ENCODE results near the gene NCAPD2. TPM values are rescaled to one million over a fixed set of nuclear protein-coding genes. Genes with fewer than 3 reads are reported as not detected.

Gene NCAPD2
- total RNA-seq, 1 donor from 2014 or later = 106 TPM

GRCh38 chr12:6527711-6528110 lies 33.8 kb downstream of the NCAPD2 start:
- no peak overlapping the region for H3K4me3 Mint-ChIP-seq
- no peaks in the 10 kb centered on the region for H3K27me3 Mint-ChIP-seq
- peaks cover 92% of the 10 kb centered on the region for H3K36me3 Mint-ChIP-seq (ENCODE audit: low read depth)
- no peak for DNase-seq
- no peak overlapping the region for H3K27ac Mint-ChIP-seq
- H3K9me3 Mint-ChIP-seq = no peaks in the 10 kb centered on the region
- H3K4me1 Mint-ChIP-seq = peaks cover 18% of the 10 kb centered on the region
- intact Hi-C loops (cut with micrococcal nuclease) = no loop called here

- H3K4me1 Mint-ChIP-seq = peaks cover 21% of the 10 kb centered on the region
- H3K27me3 Mint-ChIP-seq = no peaks in the 10 kb centered on the region
- H3K4me3 Mint-ChIP-seq = no peak overlapping the region
- H3K27ac Mint-ChIP-seq = peak overlapping the region; percentile 51
- intact Hi-C loops (cut with micrococcal nuclease) = no loop called here
- no peak for DNase-seq
- H3K36me3 Mint-ChIP-seq (ENCODE audit: low read depth) = peaks cover 86% of the 10 kb centered on the region
- no peaks in the 10 kb centered on the region for H3K9me3 Mint-ChIP-seq
Observed at GRCh38 chr12:6528539-6529235, 34.8 kb downstream of the NCAPD2 start.

DNA sequence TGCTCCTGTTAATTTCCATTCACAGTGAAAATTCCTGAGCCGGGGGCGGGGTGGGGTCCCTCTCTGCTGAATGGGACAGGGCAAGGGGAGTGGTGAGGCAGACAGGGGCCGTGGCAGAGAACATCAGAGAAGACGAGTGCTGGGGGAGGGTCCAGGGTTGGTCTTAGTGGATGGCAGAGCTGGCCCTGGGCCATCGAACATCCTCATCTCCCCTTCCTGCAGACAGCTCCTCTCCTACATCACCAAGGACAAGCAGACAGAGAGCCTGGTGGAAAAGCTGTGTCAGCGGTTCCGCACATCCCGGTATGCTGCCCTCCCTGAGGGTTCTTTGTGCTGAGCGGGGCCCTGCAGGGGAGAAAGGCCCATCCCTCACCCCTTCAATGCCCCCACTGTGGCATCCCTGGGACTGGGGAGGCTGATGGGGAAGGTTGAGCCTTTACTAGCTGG lies 35.4 kb downstream of the NCAPD2 start:
- H3K27me3 Mint-ChIP-seq = no peaks in the 10 kb centered on the region
- no peak for DNase-seq
- H3K27ac Mint-ChIP-seq = peak overlapping the region; percentile 51
- H3K36me3 Mint-ChIP-seq (ENCODE audit: low read depth) = peaks cover 82% of the 10 kb centered on the region
- H3K4me1 Mint-ChIP-seq = peaks cover 21% of the 10 kb centered on the region
- H3K9me3 Mint-ChIP-seq = no peaks in the 10 kb centered on the region
- intact Hi-C loops (cut with micrococcal nuclease) = no loop called here
- H3K4me3 Mint-ChIP-seq = no peak overlapping the region

GRCh38 chr12:6530576-6531260 lies 36.8 kb downstream of the NCAPD2 start:
- intact Hi-C loops (cut with micrococcal nuclease) = no loop called here
- H3K4me3 Mint-ChIP-seq = peak overlapping the region; percentile 31

DNA sequence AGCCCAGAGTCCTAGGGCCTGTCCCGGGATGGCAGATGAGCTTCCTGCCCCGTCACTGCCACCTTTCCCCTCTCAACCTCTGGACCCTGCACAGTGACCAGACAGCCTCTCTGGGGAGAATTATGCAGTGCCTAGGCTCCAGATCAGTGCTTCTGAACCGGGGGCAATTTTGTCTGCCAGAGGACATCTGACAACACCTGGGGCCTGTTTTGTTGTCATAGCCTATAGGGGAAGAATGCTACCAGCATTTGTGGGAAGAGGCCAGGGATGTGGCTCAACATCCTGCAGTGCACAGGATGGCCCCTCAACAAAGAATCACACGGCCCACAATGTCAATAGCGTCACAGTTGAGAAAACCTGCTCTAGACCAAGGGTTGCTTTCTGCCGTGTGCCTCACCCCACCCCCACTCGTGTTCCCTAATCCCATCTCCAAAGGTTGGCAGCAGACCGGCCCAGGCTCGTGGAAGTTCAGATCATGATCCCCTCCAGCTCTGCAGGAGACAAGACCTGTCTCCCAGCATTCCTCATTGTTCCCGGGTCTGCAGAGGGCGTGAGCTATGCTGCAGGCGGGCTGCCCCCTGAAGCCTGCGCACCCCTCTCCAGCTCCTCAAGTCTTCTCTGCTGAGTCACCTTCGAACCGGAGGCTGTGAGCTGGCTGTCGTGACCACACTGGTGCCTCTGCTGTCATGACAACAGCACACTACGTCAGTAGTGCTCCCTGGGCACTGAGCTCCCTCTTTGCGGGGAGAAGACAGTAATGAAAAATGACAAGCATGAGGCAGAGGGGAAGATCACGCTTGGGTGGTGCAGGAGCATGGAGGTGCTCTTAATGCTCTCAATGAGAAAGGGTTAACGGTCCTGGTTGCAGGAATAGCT lies 38.4 kb downstream of the NCAPD2 start:
- peak; percentile 94 for DNase-seq
- Mint-ChIP-seq H3K27ac (peak overlapping the region; percentile 99), H3K36me3 (ENCODE audit: low read depth) (peaks cover 82% of the 10 kb centered on the region), H3K27me3 (no peaks in the 10 kb centered on the region), H3K4me1 (peaks cover 30% of the 10 kb centered on the region), H3K4me3 (peak overlapping the region; percentile 92), H3K9me3 (no peaks in the 10 kb centered on the region)
- intact Hi-C loops (cut with micrococcal nuclease) = loop anchor here (1.0 kb wide), 3 partner anchors 38 to 197 kb away; partner anchors contain the start of genes NCAPD2 and VAMP1

More at GRCh38 chr12:6530576-6531260, 36.8 kb downstream of the NCAPD2 start:
- Mint-ChIP-seq H3K36me3 (ENCODE audit: low read depth) (peaks cover 82% of the 10 kb centered on the region), H3K4me1 (peaks cover 21% of the 10 kb centered on the region), H3K9me3 (no peaks in the 10 kb centered on the region), H3K27ac (peak overlapping the region; percentile 77), H3K27me3 (no peaks in the 10 kb centered on the region)
- DNase-seq = no peak

DNA sequence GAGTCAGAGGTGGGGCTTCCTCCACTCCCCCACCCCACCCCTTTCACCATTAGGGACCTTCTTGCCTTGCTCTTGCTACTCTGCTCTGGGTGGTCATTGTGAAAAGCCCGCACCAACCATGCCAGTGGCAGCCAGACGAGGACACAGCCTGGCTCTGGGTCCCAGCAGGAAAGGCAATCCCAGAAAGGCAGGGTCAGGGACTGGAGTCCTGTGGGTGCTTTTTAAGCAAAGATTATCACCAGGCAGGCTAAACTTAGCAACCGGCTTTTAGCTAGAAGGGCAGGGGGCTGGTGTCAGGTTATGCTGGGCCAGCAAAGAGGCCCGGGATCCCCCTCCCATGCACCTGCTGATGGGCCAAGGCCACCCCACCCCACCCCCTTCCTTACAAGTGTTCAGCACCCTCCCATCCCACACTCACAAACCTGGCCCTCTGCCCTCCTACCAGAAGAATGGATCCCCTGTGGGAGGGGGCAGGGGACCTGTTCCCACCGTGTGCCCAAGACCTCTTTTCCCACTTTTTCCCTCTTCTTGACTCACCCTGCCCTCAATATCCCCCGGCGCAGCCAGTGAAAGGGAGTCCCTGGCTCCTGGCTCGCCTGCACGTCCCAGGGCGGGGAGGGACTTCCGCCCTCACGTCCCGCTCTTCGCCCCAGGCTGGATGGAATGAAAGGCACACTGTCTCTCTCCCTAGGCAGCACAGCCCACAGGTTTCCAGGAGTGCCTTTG lies 39.2 kb downstream of the NCAPD2 start:
- peak overlapping the region; percentile 99 for H3K27ac Mint-ChIP-seq
- H3K36me3 Mint-ChIP-seq (ENCODE audit: low read depth) = peaks cover 81% of the 10 kb centered on the region
- H3K9me3 Mint-ChIP-seq = no peaks in the 10 kb centered on the region
- H3K4me1 Mint-ChIP-seq = peaks cover 38% of the 10 kb centered on the region
- no peaks in the 10 kb centered on the region for H3K27me3 Mint-ChIP-seq
- DNase-seq = peak; percentile 86
- H3K4me3 Mint-ChIP-seq = peak overlapping the region; percentile 92
- intact Hi-C loops (cut with micrococcal nuclease) = loop anchor here (1.0 kb wide), 3 partner anchors 39 to 198 kb away; partner anchors contain the start of genes NCAPD2 and VAMP1

- H3K9me3 Mint-ChIP-seq = no peaks in the 10 kb centered on the region
- peak overlapping the region; percentile 99 for H3K27ac Mint-ChIP-seq
- intact Hi-C loops (cut with micrococcal nuclease) = no loop called here
- H3K4me1 Mint-ChIP-seq = peaks cover 38% of the 10 kb centered on the region
- DNase-seq = no peak
- H3K27me3 Mint-ChIP-seq = no peaks in the 10 kb centered on the region
- H3K4me3 Mint-ChIP-seq = peak overlapping the region; percentile 92
- peaks cover 81% of the 10 kb centered on the region for H3K36me3 Mint-ChIP-seq (ENCODE audit: low read depth)
Observed at GRCh38 chr12:6533653-6533922, 39.7 kb downstream of the NCAPD2 start.

DNA sequence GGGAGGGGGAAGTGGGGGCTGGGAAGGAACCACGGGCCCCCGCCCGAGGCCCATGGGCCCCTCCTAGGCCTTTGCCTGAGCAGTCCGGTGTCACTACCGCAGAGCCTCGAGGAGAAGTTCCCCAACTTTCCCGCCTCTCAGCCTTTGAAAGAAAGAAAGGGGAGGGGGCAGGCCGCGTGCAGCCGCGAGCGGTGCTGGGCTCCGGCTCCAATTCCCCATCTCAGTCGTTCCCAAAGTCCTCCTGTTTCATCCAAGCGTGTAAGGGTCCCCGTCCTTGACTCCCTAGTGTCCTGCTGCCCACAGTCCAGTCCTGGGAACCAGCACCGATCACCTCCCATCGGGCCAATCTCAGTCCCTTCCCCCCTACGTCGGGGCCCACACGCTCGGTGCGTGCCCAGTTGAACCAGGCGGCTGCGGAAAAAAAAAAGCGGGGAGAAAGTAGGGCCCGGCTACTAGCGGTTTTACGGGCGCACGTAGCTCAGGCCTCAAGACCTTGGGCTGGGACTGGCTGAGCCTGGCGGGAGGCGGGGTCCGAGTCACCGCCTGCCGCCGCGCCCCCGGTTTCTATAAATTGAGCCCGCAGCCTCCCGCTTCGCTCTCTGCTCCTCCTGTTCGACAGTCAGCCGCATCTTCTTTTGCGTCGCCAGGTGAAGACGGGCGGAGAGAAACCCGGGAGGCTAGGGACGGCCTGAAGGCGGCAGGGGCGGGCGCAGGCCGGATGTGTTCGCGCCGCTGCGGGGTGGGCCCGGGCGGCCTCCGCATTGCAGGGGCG lies 40.2 kb downstream of the NCAPD2 start, which contains the start of gene GAPDH:
Gene GAPDH, plus strand, starts transcription at position 595 of the 772 bp plus-strand sequence. CDS start 316 bp downstream, outside the sequence.
- H3K9me3 Mint-ChIP-seq = no peaks in the 10 kb centered on the region
- no peaks in the 10 kb centered on the region for H3K27me3 Mint-ChIP-seq
- intact Hi-C loops (cut with micrococcal nuclease) = loop anchor here (1.0 to 2.0 kb wide), 7 partner anchors 23 to 339 kb away; partner anchors contain the start of genes CHD4, IFFO1, NOP2 and SPSB2
- peak within 1 kb of the TSS; percentile 99 for H3K27ac Mint-ChIP-seq
- H3K36me3 Mint-ChIP-seq (ENCODE audit: low read depth) = peaks cover 77% of the 10 kb centered on the region
- H3K4me3 Mint-ChIP-seq = peak within 1 kb of the TSS; percentile 92
- peaks cover 41% of the 10 kb centered on the region for H3K4me1 Mint-ChIP-seq
- DNase-seq = peak; percentile 97

DNA sequence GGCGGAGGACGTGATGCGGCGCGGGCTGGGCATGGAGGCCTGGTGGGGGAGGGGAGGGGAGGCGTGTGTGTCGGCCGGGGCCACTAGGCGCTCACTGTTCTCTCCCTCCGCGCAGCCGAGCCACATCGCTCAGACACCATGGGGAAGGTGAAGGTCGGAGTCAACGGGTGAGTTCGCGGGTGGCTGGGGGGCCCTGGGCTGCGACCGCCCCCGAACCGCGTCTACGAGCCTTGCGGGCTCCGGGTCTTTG lies 40.7 kb downstream of the NCAPD2 start:
- Mint-ChIP-seq H3K27ac (peak overlapping the region; percentile 99), H3K4me3 (peak overlapping the region; percentile 92), H3K9me3 (no peaks in the 10 kb centered on the region), H3K4me1 (peaks cover 46% of the 10 kb centered on the region), H3K36me3 (ENCODE audit: low read depth) (peaks cover 76% of the 10 kb centered on the region), H3K27me3 (no peaks in the 10 kb centered on the region)
- no peak for DNase-seq
- intact Hi-C loops (cut with micrococcal nuclease) = loop anchor here (1.0 to 2.0 kb wide), 7 partner anchors 22 to 339 kb away; partner anchors contain the start of genes CHD4, IFFO1, NOP2 and SPSB2

DNA sequence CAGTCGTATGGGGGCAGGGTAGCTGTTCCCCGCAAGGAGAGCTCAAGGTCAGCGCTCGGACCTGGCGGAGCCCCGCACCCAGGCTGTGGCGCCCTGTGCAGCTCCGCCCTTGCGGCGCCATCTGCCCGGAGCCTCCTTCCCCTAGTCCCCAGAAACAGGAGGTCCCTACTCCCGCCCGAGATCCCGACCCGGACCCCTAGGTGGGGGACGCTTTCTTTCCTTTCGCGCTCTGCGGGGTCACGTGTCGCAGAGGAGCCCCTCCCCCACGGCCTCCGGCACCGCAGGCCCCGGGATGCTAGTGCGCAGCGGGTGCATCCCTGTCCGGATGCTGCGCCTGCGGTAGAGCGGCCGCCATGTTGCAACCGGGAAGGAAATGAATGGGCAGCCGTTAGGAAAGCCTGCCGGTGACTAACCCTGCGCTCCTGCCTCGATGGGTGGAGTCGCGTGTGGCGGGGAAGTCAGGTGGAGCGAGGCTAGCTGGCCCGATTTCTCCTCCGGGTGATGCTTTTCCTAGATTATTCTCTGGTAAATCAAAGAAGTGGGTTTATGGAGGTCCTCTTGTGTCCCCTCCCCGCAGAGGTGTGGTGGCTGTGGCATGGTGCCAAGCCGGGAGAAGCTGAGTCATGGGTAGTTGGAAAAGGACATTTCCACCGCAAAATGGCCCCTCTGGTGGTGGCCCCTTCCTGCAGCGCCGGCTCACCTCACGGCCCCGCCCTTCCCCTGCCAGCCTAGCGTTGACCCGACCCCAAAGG lies 41.2 kb downstream of the NCAPD2 start:
- intact Hi-C loops (cut with micrococcal nuclease) = loop anchor here (1.0 to 2.0 kb wide), 7 partner anchors 22 to 338 kb away; partner anchors contain the start of genes CHD4, IFFO1, NOP2 and SPSB2
- peak overlapping the region; percentile 92 for H3K4me3 Mint-ChIP-seq
- H3K27ac Mint-ChIP-seq = peak overlapping the region; percentile 99
- peaks cover 50% of the 10 kb centered on the region for H3K4me1 Mint-ChIP-seq
- H3K27me3 Mint-ChIP-seq = no peaks in the 10 kb centered on the region
- peak; percentile 94 for DNase-seq
- H3K36me3 Mint-ChIP-seq (ENCODE audit: low read depth) = peaks cover 73% of the 10 kb centered on the region
- H3K9me3 Mint-ChIP-seq = no peaks in the 10 kb centered on the region

- no peaks in the 10 kb centered on the region for H3K9me3 Mint-ChIP-seq
- H3K36me3 Mint-ChIP-seq (ENCODE audit: low read depth) = peaks cover 71% of the 10 kb centered on the region
- no peaks in the 10 kb centered on the region for H3K27me3 Mint-ChIP-seq
- DNase-seq = no peak
- intact Hi-C loops (cut with micrococcal nuclease) = loop anchor here (2.0 kb wide), 3 partner anchors 21 to 71 kb away; partner anchors contain the start of genes CHD4, IFFO1 and NOP2
- H3K27ac Mint-ChIP-seq = peak overlapping the region; percentile 99
- peaks cover 52% of the 10 kb centered on the region for H3K4me1 Mint-ChIP-seq
- H3K4me3 Mint-ChIP-seq = peak overlapping the region; percentile 92
Observed at GRCh38 chr12:6535697-6535946, 41.7 kb downstream of the NCAPD2 start.

Measured in activated CD4-positive, alpha-beta T cell treated with anti-CD3 and anti-CD28 coated beads, Interleukin-2, amount 10 ng/mL, durations not matched to agents 24 days and 14 days (primary cell).